Fibroblast of lung (primary cell): ENCODE measurements around the gene CRABP2. TPM values are rescaled to one million over a fixed set of nuclear protein-coding genes. Genes with fewer than 3 reads are reported as not detected.

Source experiments
- DNase-seq, 2 donors: peaks; one replicate each; pipeline versions ENCODE4 v3.0.0 to v3.0.0-alpha.2; 2010; ENCODE audit warnings: low read depth in 2 of 2
- H2AFZ ChIP-seq: 2 replicates; pipeline ENCODE4 v1.5.1; 2012; ENCODE audit warnings: low read length, control low read depth, inconsistent platforms
- H3K27ac ChIP-seq: 2 replicates; pipeline ENCODE4 v1.5.1; 2011; ENCODE audit warnings: low read length, control low read depth; ENCODE audit not compliant: insufficient read depth
- H3K27me3 ChIP-seq: 2 replicates; pipeline ENCODE4 v1.5.1; 2011; ENCODE audit warnings: mild to moderate bottlenecking, low read length; ENCODE audit not compliant: control insufficient read depth, insufficient read depth
- H3K36me3 ChIP-seq: 2 replicates; pipeline ENCODE4 v1.5.1; 2011; ENCODE audit warnings: low read length; ENCODE audit not compliant: control insufficient read depth, insufficient read depth
- H3K4me1 ChIP-seq: 2 replicates; pipeline ENCODE4 v1.5.1; 2011; ENCODE audit warnings: low read length; ENCODE audit not compliant: control insufficient read depth, insufficient read depth; ENCODE audit errors: extremely low read depth
- H3K4me2 ChIP-seq: 2 replicates; pipeline ENCODE4 v1.5.1; 2011; ENCODE audit warnings: low read length, control low read depth; ENCODE audit not compliant: insufficient read depth; ENCODE audit errors: extremely low read depth
- H3K4me3 ChIP-seq, 4 experiments: fragments of 200-600 bp in 1 of 4; sonication (generic) in 1 of 4; replicated peaks in 1 of 4; 2 replicates each; pipeline ENCODE4 v1.5.1; 2011 to 2016; ENCODE audit warnings: low read length in 4 of 4, low read depth in 3 of 4, mild to moderate bottlenecking in 3 of 4, control low read depth in 2 of 4, inconsistent platforms in 1 of 4, mixed read lengths in 1 of 4; ENCODE audit not compliant: insufficient read depth in 1 of 4; ENCODE audit errors: control extremely low read depth in 1 of 4
- H3K79me2 ChIP-seq: 2 replicates; pipeline ENCODE4 v1.5.1; 2012; ENCODE audit warnings: mild to moderate bottlenecking, low read length, inconsistent platforms; ENCODE audit not compliant: control insufficient read depth, insufficient read depth
- H3K9ac ChIP-seq: 2 replicates; pipeline ENCODE4 v1.5.1; 2011; ENCODE audit warnings: mild to moderate bottlenecking, low read length, control low read depth; ENCODE audit not compliant: insufficient read depth
- H3K9me3 ChIP-seq: 2 replicates; pipeline ENCODE4 v1.5.1; 2012; ENCODE audit warnings: low read depth, low read length; ENCODE audit not compliant: control insufficient read depth, insufficient read depth
- H4K20me1 ChIP-seq: 2 replicates; pipeline ENCODE4 v1.5.1; 2011; ENCODE audit warnings: low read length; ENCODE audit not compliant: control insufficient read depth, insufficient read depth; ENCODE audit errors: extremely low read depth
- EZH2 ChIP-seq: IDR thresholded peaks from 2 replicates; pipeline ENCODE4 v1.5.1; 2012; ENCODE audit warnings: low read length, control low read depth, mild to moderate bottlenecking; ENCODE audit errors: missing control alignments
- polyA plus RNA-seq, 2 donors: library from polyadenylated mRNA; depleted of rRNA in 1 of 2; stranded (reverse) in 1 of 2; unstranded in 1 of 2; fragments of >200 nt; gene quantifications; 2 replicates each; pipeline ENCODE4 v1.2.1, GENCODE V29; 2011 to 2012; ENCODE audit warnings: missing spikeins in 1 of 2
- total RNA-seq: library from RNA; depleted of rRNA; stranded (reverse); fragments of >200 nt; gene quantifications from 2 replicates; pipeline ENCODE4 v1.2.1, GENCODE V29; 2014
- TF ChIP-seq, protein P1 (sequence below), 2 donors: IDR thresholded peaks in 1 of 2; conservative IDR thresholded peaks in 1 of 2; 1 replicate in 1 of 2; 2 replicates in 1 of 2; pipeline ENCODE4 v1.5.1; 2011 to 2012; ENCODE audit warnings: low read length in 2 of 2, control low read depth in 1 of 2, inconsistent platforms in 1 of 2, low read depth in 1 of 2, mild to moderate bottlenecking in 1 of 2

CRABP2 gene
- total and polyA plus RNA-seq, 2 donors (not counting 1 experiment from before 2014, with no cell fraction given) = 48.9 to 70.4 TPM

DNA sequence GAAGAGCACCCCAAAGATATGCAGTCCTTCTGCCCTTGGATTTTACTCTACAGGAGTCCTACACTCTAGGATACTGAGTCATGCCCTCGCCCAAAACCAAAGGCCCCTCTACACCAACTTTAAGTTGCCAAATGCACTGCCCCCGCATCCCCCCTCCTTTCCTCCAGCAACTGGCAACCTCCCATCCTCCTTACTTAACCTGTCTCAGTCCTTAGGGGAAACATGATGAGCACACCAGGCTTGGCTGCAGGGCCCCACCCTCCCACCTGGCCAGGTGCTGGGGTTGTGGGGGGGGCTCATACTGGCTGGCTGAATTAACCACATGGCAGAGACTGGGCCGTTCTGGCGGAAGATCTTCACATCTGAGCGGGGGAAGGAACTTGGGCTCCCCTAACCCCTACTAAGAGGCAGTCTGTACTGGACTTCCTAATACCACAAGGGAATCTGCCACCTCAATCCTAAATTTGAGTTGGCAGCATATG, 44.8 kb upstream of the CRABP2 start:
- H3K79me2 ChIP-seq = peaks cover 66% of the 10 kb centered on the region
- TF ChIP-seq, protein P1, sequence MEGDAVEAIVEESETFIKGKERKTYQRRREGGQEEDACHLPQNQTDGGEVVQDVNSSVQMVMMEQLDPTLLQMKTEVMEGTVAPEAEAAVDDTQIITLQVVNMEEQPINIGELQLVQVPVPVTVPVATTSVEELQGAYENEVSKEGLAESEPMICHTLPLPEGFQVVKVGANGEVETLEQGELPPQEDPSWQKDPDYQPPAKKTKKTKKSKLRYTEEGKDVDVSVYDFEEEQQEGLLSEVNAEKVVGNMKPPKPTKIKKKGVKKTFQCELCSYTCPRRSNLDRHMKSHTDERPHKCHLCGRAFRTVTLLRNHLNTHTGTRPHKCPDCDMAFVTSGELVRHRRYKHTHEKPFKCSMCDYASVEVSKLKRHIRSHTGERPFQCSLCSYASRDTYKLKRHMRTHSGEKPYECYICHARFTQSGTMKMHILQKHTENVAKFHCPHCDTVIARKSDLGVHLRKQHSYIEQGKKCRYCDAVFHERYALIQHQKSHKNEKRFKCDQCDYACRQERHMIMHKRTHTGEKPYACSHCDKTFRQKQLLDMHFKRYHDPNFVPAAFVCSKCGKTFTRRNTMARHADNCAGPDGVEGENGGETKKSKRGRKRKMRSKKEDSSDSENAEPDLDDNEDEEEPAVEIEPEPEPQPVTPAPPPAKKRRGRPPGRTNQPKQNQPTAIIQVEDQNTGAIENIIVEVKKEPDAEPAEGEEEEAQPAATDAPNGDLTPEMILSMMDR (conservative IDR thresholded peaks at IDR 0.05 in 1 of 2, IDR thresholded peaks at IDR 0.05 in 1 of 2; ENCODE audit: low read depth in 1 of 2, low read length in 2 of 2) = no peak
- no peak for TF ChIP-seq EZH2
- no peaks in the 10 kb centered on the region for H3K9me3 ChIP-seq
- H3K4me3 ChIP-seq = peak overlapping the region; percentile 83 to 95 (median 90)
- peak overlapping the region; percentile 100 for H3K27ac ChIP-seq
- no peaks in the 10 kb centered on the region for H3K27me3 ChIP-seq
- peaks cover 2% of the 10 kb centered on the region for H3K36me3 ChIP-seq
- peaks cover 38% of the 10 kb centered on the region for H3K4me1 ChIP-seq
- H3K9ac ChIP-seq = peak overlapping the region; percentile 89
- H2AFZ ChIP-seq = no peak overlapping the region
- peak in 1 of 2 donors; percentile 38 for DNase-seq
- peak overlapping the region; percentile 84 for H3K4me2 ChIP-seq
- no peaks in the 10 kb centered on the region for H4K20me1 ChIP-seq

DNA sequence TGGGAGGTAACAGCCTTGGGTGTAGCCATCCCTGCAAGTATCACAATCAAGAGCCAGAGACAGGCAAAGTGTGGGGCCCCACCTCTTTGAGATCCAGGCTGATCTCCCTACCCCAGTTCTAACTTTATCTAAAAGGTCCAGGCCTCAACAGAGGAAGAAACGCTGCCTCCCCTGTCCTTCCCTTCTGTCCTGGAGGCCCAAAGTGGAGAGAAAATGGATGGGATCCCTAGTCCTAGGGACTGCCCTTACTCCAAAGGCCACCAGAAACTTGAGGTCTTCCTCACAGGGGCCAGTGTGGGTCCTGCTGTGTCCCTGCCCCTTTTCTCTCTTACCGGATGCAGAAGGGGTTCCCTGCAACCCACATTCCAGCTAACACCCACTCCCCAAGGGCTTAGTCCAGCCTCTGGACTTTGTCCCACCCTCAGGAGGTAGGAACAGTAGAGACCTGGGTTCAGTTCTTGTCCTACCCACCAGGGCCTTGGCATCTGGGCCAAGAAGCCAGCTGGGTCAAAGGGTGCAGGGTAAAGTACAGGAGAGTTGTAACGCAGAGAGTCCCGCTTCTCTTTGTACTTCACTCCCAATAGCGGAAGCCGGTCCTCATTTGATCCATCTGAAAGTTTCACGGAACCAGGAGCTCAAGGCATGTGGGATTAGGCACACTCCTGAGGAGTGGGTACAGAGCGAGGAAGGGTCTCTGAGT, 44.2 kb upstream of the CRABP2 start:
- H3K9ac ChIP-seq = peak overlapping the region; percentile 89
- H3K4me1 ChIP-seq = peaks cover 38% of the 10 kb centered on the region
- H2AFZ ChIP-seq = no peak overlapping the region
- peak overlapping the region; percentile 100 for H3K27ac ChIP-seq
- no peak for DNase-seq
- H3K4me3 ChIP-seq = peak overlapping the region; percentile 83 to 95 (median 90)
- no peaks in the 10 kb centered on the region for H4K20me1 ChIP-seq
- no peak for TF ChIP-seq EZH2
- TF ChIP-seq, protein P1 (conservative IDR thresholded peaks at IDR 0.05 in 1 of 2, IDR thresholded peaks at IDR 0.05 in 1 of 2; ENCODE audit: low read depth in 1 of 2, low read length in 2 of 2) = no peak
- peak overlapping the region; percentile 84 for H3K4me2 ChIP-seq
- H3K27me3 ChIP-seq = no peaks in the 10 kb centered on the region
- peaks cover 8% of the 10 kb centered on the region for H3K36me3 ChIP-seq
- H3K79me2 ChIP-seq = peaks cover 73% of the 10 kb centered on the region
- H3K9me3 ChIP-seq = no peaks in the 10 kb centered on the region

DNA sequence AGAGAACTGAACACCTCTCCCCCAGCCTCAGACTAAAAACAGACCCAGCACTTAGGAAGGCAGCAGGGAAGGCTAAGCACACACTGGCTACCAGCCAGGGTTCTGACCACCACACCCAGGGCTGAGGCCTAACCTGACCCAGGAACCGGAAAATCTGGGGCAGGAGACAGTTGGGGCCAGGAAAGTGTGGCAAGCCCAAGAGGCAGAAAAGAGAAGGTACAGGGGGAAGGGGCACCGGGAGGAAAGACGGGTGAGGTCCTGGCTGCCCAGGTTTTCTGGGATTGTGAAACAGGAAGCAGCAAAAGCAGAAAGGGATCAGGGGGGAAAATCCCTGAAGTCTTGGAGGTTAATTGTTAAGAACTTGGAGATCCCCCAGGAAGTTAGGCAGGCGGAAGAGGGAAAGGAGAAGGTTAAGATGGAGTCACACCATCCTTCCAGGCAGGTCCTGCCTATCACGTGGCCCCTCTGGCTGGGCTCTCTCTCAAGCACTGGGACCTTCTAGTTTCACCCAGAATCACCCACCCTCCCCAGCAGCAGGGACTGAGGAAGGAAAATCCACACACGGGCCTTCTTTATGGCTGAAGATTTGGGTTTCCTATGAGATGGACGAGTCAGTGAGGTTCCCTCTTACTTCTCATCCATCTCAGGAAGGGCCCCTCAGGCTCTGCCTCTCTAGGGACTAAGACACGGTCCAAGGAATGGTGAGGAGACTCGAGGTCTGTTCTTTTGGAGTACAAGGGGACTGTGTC, 43.5 kb upstream of the CRABP2 start:
- Histone ChIP-seq H3K36me3 (peaks cover 10% of the 10 kb centered on the region), H3K27me3 (no peaks in the 10 kb centered on the region), H3K4me3 (peak overlapping the region; percentile 83 to 95 (median 90)), H3K9me3 (no peaks in the 10 kb centered on the region), H3K27ac (peak overlapping the region; percentile 100), H3K9ac (peak overlapping the region; percentile 89), H4K20me1 (no peaks in the 10 kb centered on the region), H3K79me2 (peaks cover 77% of the 10 kb centered on the region), H2AFZ (no peak overlapping the region), H3K4me1 (peaks cover 38% of the 10 kb centered on the region), H3K4me2 (peak overlapping the region; percentile 84)
- DNase-seq = peak; percentile 41 to 70
- TF ChIP-seq, protein P1 (conservative IDR thresholded peaks at IDR 0.05 in 1 of 2, IDR thresholded peaks at IDR 0.05 in 1 of 2; ENCODE audit: low read depth in 1 of 2, low read length in 2 of 2) = no peak
- TF ChIP-seq EZH2 = no peak
